DMS114 treated with DMSO at 0.1 percent for 48 hours (cell line): Measurements from ENCODE around the gene SSR4.
"Not testable (repeated sequence)": the region's sequence is repeated elsewhere in the genome, so short reads cannot be mapped to it uniquely, and the experiment has no call there.

Experiments
- DNase-seq: peaks from one replicate; lab custom pipeline; 2025; ENCODE audit not compliant: unreplicated experiment; lab: John Stamatoyannopoulos, UW

The SSR4 gene

GRCh38 chrX:153794018-153794896, at the start of gene SSR4, which contains the start of gene IDH3G:
SSR4 (plus strand) TSS chrX:153794668; CDS start chrX:153794688, 20 bp downstream.
IDH3G (minus strand) TSS chrX:153794375; CDS start chrX:153794326, 49 bp downstream.
- DNase-seq, result peak; percentile 79

GRCh38 chrX:153745067-153745433, 49.4 kb upstream of the SSR4 start:
- not testable (repeated sequence) for DNase-seq

GRCh38 chrX:153746359-153746758, 48.1 kb upstream of the SSR4 start:
- no peak for DNase-seq

GRCh38 chrX:153746991-153747390, 47.5 kb upstream of the SSR4 start:
- DNase-seq, result not testable (repeated sequence)

GRCh38 chrX:153749017-153749416, 45.5 kb upstream of the SSR4 start:
- DNase-seq, result not testable (repeated sequence)

- DNase-seq, result no peak
These were observed 44.2 kb upstream of the SSR4 start for GRCh38 chrX:153750127-153750774.

GRCh38 chrX:153755136-153755535, 39.3 kb upstream of the SSR4 start:
- DNase-seq, result no peak

- peak; percentile 1 for DNase-seq
These were observed 32.6 kb upstream of the SSR4 start for GRCh38 chrX:153761863-153762262.

- no peak for DNase-seq
These were observed 31.8 kb upstream of the SSR4 start for GRCh38 chrX:153762626-153763173.

GRCh38 chrX:153763298-153763932, 31.1 kb upstream of the SSR4 start:
- no peak for DNase-seq

- peak; percentile 5 for DNase-seq
These were observed 30.3 kb upstream of the SSR4 start, which contains the start of gene PLXNB3 for GRCh38 chrX:153763989-153764755. PLXNB3 (plus strand) TSS chrX:153764249; CDS start chrX:153765536, 1,287 bp downstream.

- DNase-seq, result no peak
These were observed 29.7 kb upstream of the SSR4 start for GRCh38 chrX:153764786-153765137.

- no peak for DNase-seq
These were observed 29.1 kb upstream of the SSR4 start for GRCh38 chrX:153765138-153766079.

GRCh38 chrX:153766098-153766817, 28.2 kb upstream of the SSR4 start:
- DNase-seq, result no peak

- no peak for DNase-seq
These were observed 27.4 kb upstream of the SSR4 start for GRCh38 chrX:153766871-153767673.

GRCh38 chrX:153767674-153768055, 26.8 kb upstream of the SSR4 start:
- DNase-seq, result no peak

GRCh38 chrX:153768311-153769157, 25.9 kb upstream of the SSR4 start:
- DNase-seq, result no peak
